Measurements from ENCODE around the gene TNNI3. TPM values are rescaled to one million over a fixed set of nuclear protein-coding genes. Genes with fewer than 3 reads are reported as not detected.
"Not testable (repeated sequence)": the region's sequence is repeated elsewhere in the genome, so short reads cannot be mapped to it uniquely, and the experiment has no call there.

TNNI3 gene
- total and polyA plus RNA-seq, 2 of the 4 experiments (the other 2 are of a cell fraction) = not detected

GRCh38 chr19:55172318-55172717 is 14.8 kb upstream of the TNNI3 start:
- H3K14ac ChIP-seq (replicated peaks; ENCODE audit: low read depth, low read length); H3K56ac ChIP-seq (ENCODE audit: extremely low read depth, insufficient read depth, low read length); H3K27ac ChIP-seq (ENCODE audit: insufficient read depth, low read length); intact Hi-C loops (cut with micrococcal nuclease); H3K18ac ChIP-seq (ENCODE audit: low read depth, low read length); H3K23ac ChIP-seq (ENCODE audit: low read depth, low read length); POLR2A ChIA-PET (ENCODE audit: unreplicated experiment); H4K8ac ChIP-seq (ENCODE audit: low read depth in 2 of 2, low read length in 2 of 2); H3K9me3 ChIP-seq (ENCODE audit: control insufficient read depth, insufficient read depth, low read length); H4K20me1 ChIP-seq (ENCODE audit: insufficient read depth, low read length); H4K91ac ChIP-seq (ENCODE audit: insufficient read depth, low read depth, low read length); H3K36me3 ChIP-seq (ENCODE audit: control insufficient read depth, insufficient read depth, low read length); H2BK15ac ChIP-seq (ENCODE audit: low read depth, low read length); H2AK5ac ChIP-seq (ENCODE audit: low read depth, low read length); DNase-seq; CTCF ChIA-PET; H3K79me1 ChIP-seq (ENCODE audit: low read depth in 1 of 2, low read length in 2 of 2); H3K4ac ChIP-seq (ENCODE audit: low read depth, low read length); H4K5ac ChIP-seq (ENCODE audit: low read depth, low read length); H2BK20ac ChIP-seq (ENCODE audit: low read depth, low read length); dilution Hi-C loops (cut with HindIII; ENCODE audit: low sequenced_read_pairs, unreplicated experiment); H2BK120ac ChIP-seq (ENCODE audit: low read depth, low read length); H2AK9ac ChIP-seq (replicated peaks; ENCODE audit: low read depth, low read length, poor library complexity); H3K4me1 ChIP-seq (ENCODE audit: control insufficient read depth, insufficient read depth, low read length); H3K9ac ChIP-seq (ENCODE audit: low read depth, low read length); H2BK5ac ChIP-seq (ENCODE audit: low read depth, low read length, poor library complexity, severe bottlenecking); BruUV-seq (replicated peaks); ATAC-seq (ENCODE audit: low read depth); H3K4me2 ChIP-seq (ENCODE audit: low read depth, low read length); H3K4me3 ChIP-seq (ENCODE audit: insufficient read depth, low read depth, low read length); in situ Hi-C loops (cut with MboI; ENCODE audit: low sequenced_read_pairs); H3K9me1 ChIP-seq (ENCODE audit: insufficient read depth, low read length): not testable (repeated sequence)
- H3K27me3 ChIP-seq (ENCODE audit: control insufficient read depth, insufficient read depth, low read length) = peaks cover 20% of the 10 kb centered on the region
- no CpG with 5 or more reads among the region's 9 CpGs for WGBS, 2 experiments (ENCODE audit: extremely low coverage in 2 of 2, insufficient read length in 1 of 2)
- H2AFZ ChIP-seq (replicated peaks; ENCODE audit: low read length, poor library complexity) = peak overlapping the region; percentile 91
